DLD1 (cell line): Measurements from ENCODE around the gene SUN2.

ENCODE experiments used
- in situ Hi-C: cut with HindIII; loops from 2 replicates; pipeline ENCODE4 v1.10.0; 2017; ENCODE audit warnings: low sequenced_read_pairs

The SUN2 gene

DNA sequence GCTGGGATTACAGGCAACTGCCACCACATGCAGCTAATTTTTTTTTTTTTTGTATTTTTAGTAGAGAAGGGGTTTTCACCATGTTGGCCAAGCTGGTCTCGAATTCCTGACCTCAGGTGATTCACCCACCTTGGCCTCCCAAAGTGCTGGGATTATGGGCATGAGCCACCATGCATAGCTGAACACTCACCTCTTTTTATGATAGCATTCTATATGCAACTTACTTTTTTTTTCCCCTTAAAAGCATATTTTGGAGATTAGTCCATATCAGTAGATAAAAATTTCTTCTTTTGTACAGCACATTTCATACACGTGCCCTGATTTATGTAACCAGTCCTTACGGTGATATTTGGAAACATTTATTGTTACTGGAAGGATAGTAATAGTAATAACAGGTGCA is 35.4 kb downstream of the SUN2 start:
- in situ Hi-C loops = no loop called here

DNA sequence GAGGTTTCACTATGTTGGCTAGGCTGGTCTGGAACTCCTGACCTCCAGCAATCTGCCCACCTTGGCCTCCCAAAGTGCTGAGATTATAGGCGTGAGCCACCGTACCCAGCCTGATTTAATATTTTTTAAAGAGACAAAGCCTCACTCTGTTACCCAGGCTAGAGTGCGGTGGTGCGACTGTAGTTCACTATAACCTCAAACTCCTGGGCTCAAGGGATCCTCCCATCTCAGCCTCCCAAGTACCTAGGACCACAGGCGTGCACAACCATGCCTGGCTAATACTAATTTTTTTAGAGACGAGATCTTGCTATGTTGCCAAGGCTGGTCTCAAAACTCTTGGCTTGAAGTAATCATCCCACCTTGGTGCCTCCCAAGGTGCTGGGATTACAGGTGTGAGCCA is 36.6 kb downstream of the SUN2 start:
- in situ Hi-C loops = no loop called here

DNA sequence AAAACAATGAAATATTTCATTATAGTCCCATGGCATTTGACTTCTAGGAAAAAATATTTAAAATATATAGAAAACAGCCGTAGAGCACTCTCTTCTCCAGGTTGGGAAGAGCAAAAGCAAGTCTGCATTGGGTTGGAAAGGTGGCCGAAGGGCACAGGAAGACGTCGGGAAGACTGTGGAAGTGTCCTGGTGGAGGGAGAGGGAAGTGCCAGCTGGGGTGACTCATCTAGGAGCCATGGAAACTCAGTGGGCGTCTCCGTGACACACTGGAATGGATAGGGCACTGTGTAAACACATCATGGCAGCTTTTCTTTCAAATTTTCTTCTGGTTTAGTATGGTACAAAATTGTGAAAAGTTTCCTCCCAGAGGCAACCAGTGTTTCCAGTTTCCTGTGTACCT is 37.4 kb downstream of the SUN2 start:
- in situ Hi-C loops = no loop called here

DNA sequence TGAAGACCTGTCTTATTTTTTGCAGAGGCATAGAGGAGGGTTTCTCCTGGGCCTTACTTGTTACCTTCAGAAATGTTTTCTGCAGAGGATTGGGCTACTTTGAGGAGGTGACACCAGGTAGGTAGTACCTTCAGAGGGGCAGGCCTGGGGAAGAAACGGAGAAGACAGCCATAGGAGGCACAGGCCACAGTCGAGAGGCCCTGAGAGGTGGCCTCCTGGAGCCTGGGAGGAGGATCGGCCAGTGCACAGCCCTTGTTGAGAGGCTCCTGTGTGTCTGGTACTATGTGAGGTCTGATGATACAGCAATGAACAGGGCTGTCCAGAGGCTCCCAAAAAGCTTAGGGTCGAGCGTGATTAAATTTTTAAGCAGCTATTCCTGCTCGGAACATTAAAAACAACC is 38.6 kb downstream of the SUN2 start:
- in situ Hi-C loops = no loop called here

DNA sequence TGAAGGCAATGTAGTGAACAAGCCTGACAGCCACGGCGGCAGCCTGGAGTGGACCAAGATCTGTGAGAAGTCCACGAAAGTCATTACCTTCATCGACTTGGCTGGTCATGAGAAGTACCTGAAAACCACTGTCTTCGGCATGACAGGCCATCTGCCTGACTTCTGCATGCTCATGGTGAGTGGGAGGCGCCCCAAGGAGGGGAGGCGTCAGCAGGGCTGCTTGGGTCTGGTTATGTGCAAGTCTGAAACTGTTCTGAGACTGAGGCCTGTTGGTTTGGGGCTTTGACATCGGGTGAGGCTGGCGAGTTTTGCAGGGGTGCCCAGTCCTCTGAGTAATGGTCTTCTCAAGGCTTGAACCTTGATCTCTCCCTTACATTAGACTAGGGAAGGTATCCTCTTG is 39.0 kb downstream of the SUN2 start:
- in situ Hi-C loops = no loop called here

DNA sequence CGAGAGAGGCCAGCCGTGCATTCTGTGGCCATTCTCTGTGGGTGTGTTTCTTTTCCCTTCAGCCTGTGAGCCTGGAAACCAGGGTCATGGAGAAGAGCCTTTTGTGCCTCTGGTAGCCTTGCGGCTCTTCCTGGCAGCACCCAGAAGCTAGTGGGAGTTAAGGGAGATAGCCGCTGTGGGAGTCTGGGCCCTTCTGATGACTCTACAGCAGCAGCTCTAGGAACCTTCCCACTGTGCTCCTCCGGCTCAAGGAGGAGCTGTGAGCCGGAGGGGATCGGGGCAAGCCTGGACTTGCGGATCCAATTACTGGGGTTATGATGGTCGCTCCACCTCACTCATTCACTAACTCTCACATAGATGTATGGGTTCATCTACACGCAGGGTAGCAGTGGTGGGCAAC is 39.5 kb downstream of the SUN2 start:
- in situ Hi-C loops = no loop called here

DNA sequence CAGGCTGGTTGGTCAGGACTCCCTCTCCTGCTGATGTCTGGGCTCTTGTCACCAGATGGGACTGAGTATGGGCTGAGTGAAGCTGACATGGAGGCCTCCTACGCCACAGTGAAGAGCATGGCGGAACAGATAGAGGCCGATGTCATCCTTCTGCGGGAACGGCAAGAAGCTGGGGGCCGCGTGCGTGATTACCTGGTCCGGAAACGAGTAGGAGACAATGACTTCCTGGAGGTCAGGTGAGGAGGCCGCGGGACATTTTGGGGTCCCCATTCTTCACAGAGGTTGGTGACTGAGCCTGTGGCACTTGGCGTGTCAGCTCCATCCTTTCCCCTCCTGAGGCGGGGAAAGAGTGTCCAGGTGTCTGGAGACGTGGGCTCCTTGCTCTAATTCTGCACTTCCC is 39.9 kb downstream of the SUN2 start:
- in situ Hi-C loops = no loop called here

DNA sequence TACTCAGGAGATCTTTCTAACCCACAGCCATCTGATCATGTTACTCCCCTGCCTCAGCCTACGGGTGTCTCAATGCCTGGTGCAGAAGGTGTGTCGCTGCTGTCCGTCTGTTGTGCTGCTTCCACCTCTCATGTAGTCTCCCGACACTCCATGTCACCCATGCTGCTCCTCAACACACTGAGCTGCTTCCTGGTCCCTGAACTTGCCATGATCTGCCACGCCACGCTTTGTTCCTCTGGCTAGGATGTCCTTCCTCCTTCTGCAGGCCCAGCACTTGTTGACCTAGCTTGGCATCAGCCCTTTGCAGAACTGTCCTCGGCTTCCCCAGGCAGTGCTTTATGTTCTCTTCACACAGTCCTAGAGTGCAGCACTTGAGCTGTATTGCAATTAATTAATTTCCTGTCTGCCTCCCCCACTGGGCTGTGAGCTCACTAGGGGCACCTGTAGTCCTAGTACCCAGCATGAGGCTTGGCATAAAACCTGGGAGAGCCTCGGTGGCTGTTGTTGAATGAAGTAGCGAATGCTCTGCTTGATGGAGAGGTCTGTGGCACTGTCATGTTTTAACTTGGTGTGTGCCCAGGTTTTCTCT is 40.5 kb downstream of the SUN2 start:
- in situ Hi-C loops = no loop called here

DNA sequence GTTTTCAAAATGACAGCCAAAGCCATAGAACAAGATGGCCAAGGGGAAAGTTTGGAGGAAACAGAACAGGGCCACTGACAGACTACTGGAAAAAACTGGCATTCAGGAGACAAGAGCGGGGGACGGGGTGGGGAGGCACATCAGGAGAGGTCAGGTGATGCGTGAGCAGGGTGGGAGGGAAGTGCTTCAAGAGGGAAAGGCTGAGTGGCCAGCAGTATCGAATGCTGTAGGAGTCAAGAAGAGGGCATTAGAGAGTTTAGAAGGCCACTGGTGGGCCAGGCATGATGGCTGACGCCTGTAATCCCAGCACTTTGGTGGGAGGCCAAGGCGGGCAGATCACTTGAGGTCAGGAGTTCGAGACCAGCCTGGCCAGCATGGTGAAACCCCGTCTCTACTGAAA is 41.9 kb downstream of the SUN2 start:
- in situ Hi-C loops = no loop called here

DNA sequence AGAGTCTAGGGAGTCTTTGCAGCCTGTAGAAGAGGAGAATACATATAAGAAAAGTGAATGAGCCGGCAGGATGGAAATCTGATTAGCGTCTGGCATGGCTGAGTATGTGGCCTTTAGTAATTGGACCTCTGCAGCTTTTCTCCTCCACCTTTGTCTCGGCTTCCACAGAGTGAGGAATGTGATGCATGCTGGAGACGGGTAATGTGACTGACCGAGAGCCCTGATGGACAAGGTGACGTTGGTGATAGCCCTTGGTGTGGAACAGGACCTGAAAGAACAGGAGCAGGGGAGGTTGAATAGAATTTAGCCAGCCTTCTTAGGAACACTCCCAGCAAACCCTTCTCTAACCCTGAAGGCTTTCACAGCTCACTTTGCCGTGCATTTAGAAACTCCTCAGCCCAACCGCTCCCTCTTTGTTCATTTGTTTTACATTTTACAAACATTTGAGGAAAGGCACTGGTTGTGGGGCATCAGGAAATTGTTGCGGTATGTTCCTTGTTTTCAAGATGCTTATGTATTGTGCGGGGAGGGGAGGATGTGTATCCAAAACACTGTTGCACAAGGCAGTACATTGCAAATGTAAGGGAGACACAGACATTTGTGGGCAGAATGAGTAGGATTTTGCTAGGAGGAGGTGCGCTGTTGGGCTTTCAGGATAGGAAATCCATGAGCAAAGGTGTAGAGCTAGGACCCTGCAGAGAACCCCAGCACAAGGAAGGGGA is 43.2 kb downstream of the SUN2 start:
- in situ Hi-C loops = no loop called here

DNA sequence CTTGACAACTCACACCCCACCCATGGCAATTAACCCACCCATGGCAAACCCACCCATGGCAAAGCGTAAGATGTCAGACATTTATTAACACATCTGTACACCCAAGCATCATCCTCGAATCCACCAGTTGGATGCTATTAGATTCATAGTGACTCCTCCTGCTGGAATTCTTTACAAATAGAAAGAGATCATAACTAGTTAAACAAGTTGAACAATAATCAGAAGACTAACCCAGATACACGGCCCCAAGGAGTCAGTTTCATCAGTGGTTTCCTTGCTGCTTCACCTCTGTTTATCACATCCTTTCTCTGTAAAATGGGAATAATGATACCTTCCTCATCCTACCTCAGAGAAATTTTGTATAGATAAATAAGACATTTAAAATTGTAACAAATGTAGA is 44.9 kb downstream of the SUN2 start:
- in situ Hi-C loops = no loop called here

DNA sequence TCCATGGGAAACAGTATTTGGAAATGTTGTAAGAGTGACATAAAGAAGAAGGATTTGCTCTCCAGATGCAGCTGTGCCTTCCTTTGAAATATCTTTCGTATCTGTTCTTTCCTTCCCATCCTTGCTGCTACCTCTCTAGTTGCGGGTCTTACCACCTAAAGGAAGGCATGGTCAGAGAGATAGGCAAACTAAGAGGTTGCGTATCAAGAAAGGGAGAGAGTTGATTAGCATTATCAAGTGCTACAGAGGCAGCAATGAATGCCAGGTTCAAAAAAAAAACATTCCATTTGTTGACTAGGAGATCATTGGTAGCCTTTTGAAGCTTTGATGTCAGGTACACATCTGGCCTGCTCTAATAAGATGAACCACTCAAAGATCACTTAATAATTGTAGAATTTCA is 45.4 kb downstream of the SUN2 start:
- in situ Hi-C loops = no loop called here

DNA sequence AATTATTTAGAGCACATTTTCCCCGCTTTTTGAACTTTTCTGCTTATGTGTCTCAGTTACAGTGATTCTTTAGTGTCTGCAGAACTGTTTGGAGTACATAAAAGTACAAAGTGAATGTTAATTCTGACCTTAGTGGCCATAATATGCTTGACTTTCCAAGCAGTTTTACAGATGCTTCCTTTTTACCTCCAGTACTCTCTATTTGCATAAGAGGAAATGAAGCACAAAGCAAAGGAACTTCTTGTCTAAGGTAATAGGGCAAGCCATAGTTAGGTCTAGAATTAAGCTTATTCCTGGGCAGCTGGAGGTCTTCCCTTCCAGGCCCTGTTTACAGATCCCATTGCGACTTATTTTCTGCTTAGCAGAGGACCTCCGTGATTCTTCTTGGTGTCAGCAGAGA is 46.5 kb downstream of the SUN2 start:
- in situ Hi-C loops = no loop called here

DNA sequence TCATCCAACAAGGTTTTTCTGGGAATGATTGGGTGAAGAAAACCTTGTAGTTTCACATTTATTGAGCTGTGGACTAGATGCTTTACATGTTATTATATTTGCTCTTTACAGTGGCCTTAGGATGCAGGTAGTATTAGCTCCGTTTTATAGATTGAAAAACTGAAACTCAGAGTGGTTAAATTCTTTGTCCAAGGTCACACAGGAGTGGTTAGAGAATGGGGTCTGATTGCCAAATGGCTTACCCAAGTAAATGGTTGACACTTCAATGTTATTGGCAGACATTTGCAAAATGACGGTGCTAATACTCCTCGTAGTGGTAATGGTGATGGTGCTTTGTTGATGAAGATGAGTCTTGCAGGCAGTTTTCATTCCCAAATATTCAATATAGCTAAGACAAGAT is 47.8 kb downstream of the SUN2 start:
- in situ Hi-C loops = no loop called here

DNA sequence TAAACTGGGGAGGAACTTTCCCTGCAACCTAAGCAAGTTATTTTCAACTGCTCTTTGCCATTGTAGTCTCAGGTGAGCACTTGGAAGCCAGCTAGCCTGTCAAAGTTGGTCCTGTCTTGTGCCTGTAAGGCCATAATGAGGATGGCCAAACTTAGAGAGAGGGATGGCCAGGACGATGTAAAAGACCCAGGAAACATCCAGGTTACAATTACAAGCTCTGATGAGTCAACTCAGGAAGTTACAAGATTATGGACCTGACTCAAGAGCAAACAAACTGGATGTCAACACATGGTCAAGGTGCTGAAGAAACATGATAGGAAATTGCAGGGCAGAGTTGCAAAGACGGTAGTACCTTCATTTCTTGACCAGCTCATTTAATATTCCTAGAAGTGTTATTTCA is 48.5 kb downstream of the SUN2 start:
- in situ Hi-C loops = no loop called here

DNA sequence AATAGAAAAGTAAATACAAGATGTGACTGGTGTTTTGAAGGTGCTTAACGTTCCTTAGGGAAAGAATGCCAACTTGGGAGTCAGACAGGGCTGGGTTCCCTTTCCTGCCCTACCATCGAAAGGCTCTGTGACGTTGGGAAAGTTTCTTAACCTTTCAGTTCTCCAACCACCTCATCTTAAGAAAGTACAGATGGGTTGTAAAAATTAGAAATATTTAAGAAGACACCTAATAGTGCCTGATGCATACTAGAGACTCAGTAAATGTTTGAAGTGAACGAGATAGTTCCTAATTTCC is 49.0 kb downstream of the SUN2 start:
- in situ Hi-C loops = no loop called here

DNA sequence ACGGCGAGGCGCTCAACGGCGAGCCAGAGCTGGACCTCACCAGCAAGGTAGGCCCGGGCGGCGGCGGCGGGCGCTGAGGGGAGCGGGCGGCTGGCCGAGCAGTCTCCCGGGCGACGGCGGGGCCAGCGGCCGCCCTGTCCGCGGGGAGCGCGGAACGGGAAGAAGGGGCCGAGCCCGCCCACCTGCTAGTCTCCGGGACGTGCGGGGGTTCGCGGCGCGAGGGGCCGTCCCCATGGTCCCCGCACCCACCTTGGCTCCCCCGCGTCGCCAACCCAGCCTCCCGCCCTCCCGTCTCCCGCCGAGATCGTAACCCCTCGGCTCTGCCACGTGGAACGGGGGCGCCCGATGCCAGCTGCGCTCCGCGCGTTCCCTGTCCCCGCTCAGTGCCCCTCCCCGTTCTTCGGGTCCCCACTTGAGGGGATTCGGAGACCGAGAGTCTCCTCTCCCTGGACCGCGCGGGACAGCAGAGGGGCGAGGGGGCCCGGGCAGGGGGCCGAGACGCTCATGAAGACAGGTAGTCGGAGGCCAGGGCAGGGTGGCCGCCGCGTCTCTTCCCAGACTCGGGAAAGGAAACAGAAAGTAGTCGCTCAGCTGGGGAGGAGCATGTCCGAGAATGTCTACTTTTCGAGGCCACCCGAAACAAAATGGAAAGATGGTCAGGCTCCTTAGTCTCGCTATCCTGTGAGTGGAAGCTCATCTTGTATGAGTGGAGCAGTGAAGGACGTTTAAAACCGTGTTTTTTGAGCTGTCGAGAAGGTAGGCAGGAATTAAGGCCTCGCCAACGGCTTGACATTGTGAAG is 49.5 kb downstream of the SUN2 start:
- in situ Hi-C loops = no loop called here

DNA sequence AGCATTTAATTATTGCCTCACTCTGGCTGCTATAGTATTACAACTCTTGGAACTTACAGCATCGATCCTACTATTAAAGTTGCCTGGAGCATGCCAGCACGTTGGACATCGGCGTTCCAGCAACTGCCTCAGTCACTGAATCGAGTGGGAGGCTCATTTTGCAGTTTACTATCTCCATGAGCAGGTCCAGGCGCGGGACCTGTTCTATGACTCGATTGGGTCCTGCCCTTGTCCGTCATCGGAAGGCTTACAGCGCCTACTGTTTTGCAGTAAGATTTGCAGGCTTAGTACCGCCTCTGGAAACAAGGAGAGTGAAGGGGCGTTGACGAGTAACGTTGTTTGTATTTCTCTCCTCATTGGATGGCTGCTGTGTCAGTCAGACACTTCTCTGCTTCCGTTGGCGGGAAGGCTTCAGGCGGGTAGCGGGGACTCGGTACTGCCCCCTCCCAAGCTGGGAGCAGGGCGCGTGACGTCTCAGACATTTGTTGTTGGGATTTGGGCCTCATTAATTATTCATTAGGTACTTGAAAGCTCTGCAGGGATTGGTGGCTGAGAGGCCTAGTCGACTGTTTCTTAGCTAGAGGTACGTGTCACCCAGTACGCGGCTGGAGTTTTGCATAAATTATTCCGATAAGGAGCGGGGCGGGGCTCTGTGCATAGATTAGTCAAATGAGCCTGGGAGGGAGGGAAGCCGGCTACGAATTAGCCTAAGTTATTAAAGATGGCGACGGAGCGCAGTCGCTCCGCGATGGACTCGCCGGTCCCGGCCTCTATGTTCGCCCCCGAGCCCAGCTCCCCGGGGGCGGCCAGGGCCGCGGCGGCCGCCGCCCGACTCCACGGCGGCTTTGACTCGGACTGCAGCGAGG is 50.3 kb downstream of the SUN2 start, which contains the start of gene GTPBP1:
Gene GTPBP1 (plus strand): TSS at position 710 of the 866 bp plus-strand sequence. CDS start 12 bp downstream, at position 722.
- in situ Hi-C loops = no loop called here

DNA sequence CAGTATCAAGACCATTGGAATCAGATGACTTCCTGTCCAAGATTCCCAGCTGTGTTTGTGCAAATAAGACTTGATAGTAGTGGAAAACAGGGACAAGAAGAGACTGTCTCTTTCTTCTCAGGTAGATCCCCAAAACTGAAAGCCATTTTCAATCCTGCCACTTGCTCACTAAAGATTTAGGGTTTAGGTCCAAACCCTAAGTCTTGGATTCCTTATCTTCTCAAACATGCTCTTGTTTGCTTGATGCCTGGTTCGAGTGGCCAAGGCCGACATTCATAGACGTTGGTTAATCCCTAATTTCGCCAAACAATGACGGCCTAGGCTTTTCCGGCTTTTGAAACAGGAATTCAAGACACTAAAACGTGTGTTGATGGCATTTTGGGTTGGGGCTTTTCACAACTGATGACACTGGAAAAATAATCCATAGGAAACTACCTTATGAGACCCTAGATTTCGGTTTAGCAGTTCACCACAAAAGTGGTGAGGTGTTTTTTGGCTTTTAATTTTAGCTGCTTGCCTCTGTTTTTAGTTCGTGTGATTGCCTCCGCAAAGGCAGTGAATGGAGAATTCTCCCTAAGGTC is 51.1 kb downstream of the SUN2 start:
- in situ Hi-C loops = no loop called here

DNA sequence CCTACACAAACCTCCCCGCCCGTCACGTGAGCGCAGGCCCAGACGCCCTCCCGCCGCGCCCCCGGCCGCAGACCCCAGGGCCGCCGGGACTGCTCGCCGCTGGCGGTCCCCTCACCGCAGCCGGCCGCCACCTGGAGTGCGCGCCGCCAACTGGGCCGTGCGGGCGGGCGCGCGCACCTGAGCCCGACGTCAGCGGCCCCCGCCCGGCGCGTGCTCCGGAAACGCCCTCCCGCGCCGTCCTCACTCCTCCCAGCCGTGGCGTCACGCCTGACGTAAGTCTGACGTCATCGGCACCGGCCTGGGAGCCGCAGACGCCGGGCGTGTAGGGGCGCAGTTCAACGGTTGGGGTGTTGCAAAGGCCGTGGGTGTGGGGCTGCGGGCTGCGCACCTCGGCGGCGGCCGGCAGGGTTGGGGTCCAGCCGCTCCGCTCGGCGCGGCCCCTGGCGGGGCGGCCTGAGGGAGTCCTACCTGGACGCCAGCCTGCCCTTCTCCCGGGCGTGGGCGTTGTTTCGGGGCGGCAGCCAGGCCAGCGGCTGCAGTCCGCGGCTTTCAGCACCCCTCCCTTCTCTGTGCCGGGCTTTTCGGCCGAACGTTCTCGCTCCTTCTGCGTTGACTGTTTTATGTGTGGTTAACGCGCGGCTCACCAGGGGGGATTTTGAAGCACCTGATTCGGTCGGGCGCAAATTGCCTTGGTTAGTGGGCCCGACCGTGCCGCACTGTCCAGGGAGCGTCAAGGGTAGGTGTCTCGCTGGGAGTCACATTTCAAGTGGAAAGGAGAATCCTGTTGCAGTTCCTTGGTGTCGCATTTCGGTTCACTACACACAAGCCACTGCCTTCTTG is 54.8 kb downstream of the SUN2 start, which contains the start of gene JOSD1:
Gene JOSD1 (minus strand): TSS at position 155 of the 840 bp plus-strand sequence. CDS start 956 bp downstream, outside the sequence.
- in situ Hi-C loops = no loop called here
